GM12891 (cell line): Measurements from ENCODE around the gene TPRG1L.

Experiments used
- PAX5 ChIP-seq: IDR thresholded peaks from 2 replicates; pipeline ENCODE4 v1.6.1; 2011; ENCODE audit warnings: low read length, moderate library complexity, mild to moderate bottlenecking; ENCODE audit not compliant: insufficient read depth, severe bottlenecking
- POLR2A ChIP-seq: IDR thresholded peaks from 2 replicates; pipeline ENCODE4 v1.6.1; 2011; ENCODE audit warnings: low read depth, low read length, control low read depth

GRCh38 chr1:3606779-3607702, 17.8 kb upstream of the TPRG1L start:
- TF ChIP-seq POLR2A (no peak), PAX5 (no peak)
